GM12878 (cell line): ENCODE measurements around the gene SORT1. TPM values are rescaled to one million over a fixed set of nuclear protein-coding genes. Genes with fewer than 3 reads are reported as not detected.
A peak's percentile ranks its signal among the peaks of the same experiment; 100 is the strongest.

ENCODE experiments used
- BCL11A ChIP-seq: IDR thresholded peaks from 2 replicates; pipeline ENCODE4 v1.6.1; 2011; ENCODE audit warnings: low read depth, low read length
- CBX5 ChIP-seq: sonication (generic); IDR thresholded peaks from 2 replicates; pipeline ENCODE4 v1.6.1; 2016; ENCODE audit warnings: low read depth, moderate library complexity, mild to moderate bottlenecking, inconsistent platforms
- CHD2 ChIP-seq: IDR thresholded peaks from 2 replicates; pipeline ENCODE4 v1.6.1; 2011; ENCODE audit warnings: low read depth, low read length, improper control_type of control experiment, borderline replicate concordance
- CHD4 ChIP-seq: fragments of 200-600 bp; sonication (generic); IDR thresholded peaks from 2 replicates; pipeline ENCODE4 v1.6.1; 2016; ENCODE audit warnings: mild to moderate bottlenecking
- CREB1 ChIP-seq: IDR thresholded peaks from 2 replicates; pipeline ENCODE4 v1.6.1; 2012; ENCODE audit warnings: low read depth, mild to moderate bottlenecking, inconsistent platforms
- EED ChIP-seq: sonication (generic); IDR thresholded peaks from 2 replicates; pipeline ENCODE4 v1.6.1; 2016; ENCODE audit warnings: antibody characterized with exemption, low read depth
- HDAC6 ChIP-seq: fragments of 200-600 bp; sonication (generic); IDR thresholded peaks from one replicate; pipeline ENCODE4 v1.8.0; 2017; ENCODE audit warnings: antibody characterized with exemption; ENCODE audit not compliant: unreplicated experiment
- IKZF2 ChIP-seq, 2 experiments: fragments of 450-650 bp; IDR thresholded peaks; 2 replicates each; pipeline ENCODE4 v1.6.1; 2017; ENCODE audit warnings: mild to moderate bottlenecking in 2 of 2, moderate library complexity in 2 of 2
- JUNB ChIP-seq: IDR thresholded peaks from 2 replicates; pipeline ENCODE4 v1.6.1; 2016; ENCODE audit warnings: antibody characterized with exemption, mild to moderate bottlenecking
- MEF2A ChIP-seq: IDR thresholded peaks from 2 replicates; pipeline ENCODE4 v1.6.1; 2011; ENCODE audit warnings: low read depth, mild to moderate bottlenecking, low read length, moderate library complexity; ENCODE audit not compliant: insufficient read depth
- MTA3 ChIP-seq: IDR thresholded peaks from 2 replicates; pipeline ENCODE4 v1.6.1; 2012; ENCODE audit warnings: low read length, inconsistent platforms, borderline replicate concordance
- NBN ChIP-seq: fragments of 450-650 bp; IDR thresholded peaks from 2 replicates; pipeline ENCODE4 v1.6.1; 2016
- RAD21 ChIP-seq: IDR thresholded peaks from 2 replicates; pipeline ENCODE4 v1.6.1; 2011; ENCODE audit warnings: mild to moderate bottlenecking, low read depth, low read length, moderate library complexity; ENCODE audit not compliant: insufficient read depth
- RCOR1 ChIP-seq: conservative IDR thresholded peaks from 2 replicates; pipeline ENCODE4 v1.6.1; 2012; ENCODE audit warnings: low read depth, low read length, improper control_type of control experiment
- SMC3 ChIP-seq: IDR thresholded peaks from 2 replicates; pipeline ENCODE4 v1.6.1; 2011; ENCODE audit warnings: low read length, improper control_type of control experiment, borderline replicate concordance
- SP1 ChIP-seq: IDR thresholded peaks from one replicate; pipeline ENCODE4 v1.6.1; 2011; ENCODE audit warnings: low read depth, low read length
- STAT1 ChIP-seq: fragments of 450-650 bp; conservative IDR thresholded peaks from 2 replicates; pipeline ENCODE4 v1.6.1; 2014; ENCODE audit warnings: antibody characterized with exemption, mild to moderate bottlenecking
- STAT3 ChIP-seq: IDR thresholded peaks from 2 replicates; pipeline ENCODE4 v1.6.1; 2011; ENCODE audit warnings: low read depth, low read length, improper control_type of control experiment
- TCF12 ChIP-seq: IDR thresholded peaks from 2 replicates; pipeline ENCODE4 v1.6.1; 2011; ENCODE audit warnings: low read depth, mild to moderate bottlenecking, low read length
- polyA plus RNA-seq, 11 experiments: library from polyadenylated mRNA; depleted of rRNA in 4 of 11; unstranded in 6 of 11; stranded (reverse) in 5 of 11; fragments of >200 nt; fragmentation: Nextera tagmentation in 4 of 11; fragmentation: Illumina TruSeq in 1 of 11; extraction: Ambion mirVana in 4 of 11; extraction: Trizol in 1 of 11; gene quantifications; 1 replicate in 1 of 11; 2 replicates in 10 of 11; pipeline versions ENCODE4 v1.2.1 to v1.2.3, GENCODE V29; 2011 to 2016; ENCODE audit warnings: inconsistent platforms in 2 of 11, missing spikeins in 2 of 11, low read depth in 1 of 11
- total RNA-seq, 4 experiments: library from RNA; depleted of rRNA in 3 of 4; stranded (reverse); fragments of >200 nt in 3 of 4; fragmentation: Illumina TruSeq in 1 of 4; extraction: Trizol in 1 of 4; gene quantifications; 2 replicates each; pipeline versions ENCODE4 v1.2.1 to v1.2.3, GENCODE V29; 2013 to 2021
- TF ChIP-seq, protein P1 (sequence below): fragments of 450-650 bp; formaldehyde crosslinking; IDR thresholded peaks from 2 replicates; pipeline ENCODE4 v1.4.0; 2020; ENCODE audit warnings: mild to moderate bottlenecking, moderate library complexity
- TF ChIP-seq, protein P2 (sequence below), 3 experiments: IDR thresholded peaks in 2 of 3; conservative IDR thresholded peaks in 1 of 3; 2 replicates each; pipeline ENCODE4 v1.5.1; 2011; ENCODE audit warnings: low read depth in 3 of 3, low read length in 3 of 3, mild to moderate bottlenecking in 3 of 3, control low read depth in 2 of 3, moderate library complexity in 2 of 3, inconsistent platforms in 1 of 3, mixed read lengths in 1 of 3; ENCODE audit not compliant: control insufficient read depth in 2 of 3, insufficient read depth in 1 of 3; ENCODE audit errors: extremely low read depth in 1 of 3
- TF ChIP-seq, protein P3 (sequence below): fragments of 450-650 bp; IDR thresholded peaks from 2 replicates; pipeline ENCODE4 v1.6.1; 2017; ENCODE audit warnings: mild to moderate bottlenecking, moderate library complexity

SORT1 gene
- total and polyA plus RNA-seq, 10 of the 15 experiments (the other 5 are each of a cell fraction or from before 2014, with no cell fraction given) = 0.06 to 1.9 (median 0.33) TPM; not detected in 1

DNA sequence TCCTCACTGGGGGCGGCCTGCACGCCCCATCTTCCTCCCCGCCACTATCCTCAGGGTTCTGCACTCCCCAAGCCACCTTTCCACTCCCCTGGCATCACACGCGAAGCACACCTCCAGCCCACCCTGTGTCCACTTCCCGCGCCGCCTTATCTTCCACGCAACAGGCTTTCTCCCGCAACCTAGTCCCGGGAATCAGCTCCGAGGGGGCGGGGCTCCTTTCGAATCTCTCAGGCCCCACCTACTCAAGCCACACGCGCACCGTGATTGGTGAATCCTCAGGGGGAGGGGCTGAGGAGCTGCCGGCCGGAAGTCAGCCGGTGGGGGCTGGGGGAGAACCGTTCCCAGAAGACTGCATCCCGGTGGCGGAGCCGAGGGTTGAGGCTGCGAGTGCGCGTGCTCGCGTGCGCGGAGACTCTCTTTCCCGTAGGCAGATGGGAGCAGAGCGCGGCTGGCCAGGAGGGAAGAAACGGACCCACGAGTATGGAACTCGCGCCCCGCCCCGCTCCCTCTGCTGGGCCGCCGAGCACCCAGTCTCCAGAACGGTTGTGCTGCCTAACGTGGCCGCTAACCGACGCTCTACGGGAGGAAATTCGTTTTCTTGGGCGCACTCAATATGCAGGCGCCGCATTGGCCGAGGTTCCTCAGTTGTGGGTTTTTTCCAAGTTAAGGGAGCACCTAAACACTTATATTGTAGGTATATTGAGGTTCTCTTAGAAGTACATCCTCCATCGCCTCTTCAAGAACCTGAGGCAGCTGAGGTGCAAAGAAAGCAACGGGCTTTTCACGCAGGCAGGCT, 114.6 kb downstream of the SORT1 start, which contains the start of gene PSRC1 (continued):
- TF ChIP-seq SP1 (peak; percentile 70), RAD21 (peak; percentile 50), RCOR1 (no peak), CHD2 (peak; percentile 78), EED (0 out of 2 replicates have a peak, but pooled peaks have one; percentile 33), STAT3 (no peak), NBN (peak; percentile 73), JUNB (no peak), MEF2A (no peak), IKZF2 (IDR thresholded peaks at IDR 0.05) (peak; percentile 50 to 69; a peak in 3 of 4 replicates), STAT1 (no peak), TCF12 (no peak), MTA3 (no peak), BCL11A (no peak), SMC3 (no peak; the same call in 1 of the 2 replicates), CREB1 (0 out of 2 replicates have a peak, but pooled peaks have one; percentile 57), CHD4 (no peak), HDAC6 (no peak), CBX5 (no peak)
- TF ChIP-seq, protein P1, sequence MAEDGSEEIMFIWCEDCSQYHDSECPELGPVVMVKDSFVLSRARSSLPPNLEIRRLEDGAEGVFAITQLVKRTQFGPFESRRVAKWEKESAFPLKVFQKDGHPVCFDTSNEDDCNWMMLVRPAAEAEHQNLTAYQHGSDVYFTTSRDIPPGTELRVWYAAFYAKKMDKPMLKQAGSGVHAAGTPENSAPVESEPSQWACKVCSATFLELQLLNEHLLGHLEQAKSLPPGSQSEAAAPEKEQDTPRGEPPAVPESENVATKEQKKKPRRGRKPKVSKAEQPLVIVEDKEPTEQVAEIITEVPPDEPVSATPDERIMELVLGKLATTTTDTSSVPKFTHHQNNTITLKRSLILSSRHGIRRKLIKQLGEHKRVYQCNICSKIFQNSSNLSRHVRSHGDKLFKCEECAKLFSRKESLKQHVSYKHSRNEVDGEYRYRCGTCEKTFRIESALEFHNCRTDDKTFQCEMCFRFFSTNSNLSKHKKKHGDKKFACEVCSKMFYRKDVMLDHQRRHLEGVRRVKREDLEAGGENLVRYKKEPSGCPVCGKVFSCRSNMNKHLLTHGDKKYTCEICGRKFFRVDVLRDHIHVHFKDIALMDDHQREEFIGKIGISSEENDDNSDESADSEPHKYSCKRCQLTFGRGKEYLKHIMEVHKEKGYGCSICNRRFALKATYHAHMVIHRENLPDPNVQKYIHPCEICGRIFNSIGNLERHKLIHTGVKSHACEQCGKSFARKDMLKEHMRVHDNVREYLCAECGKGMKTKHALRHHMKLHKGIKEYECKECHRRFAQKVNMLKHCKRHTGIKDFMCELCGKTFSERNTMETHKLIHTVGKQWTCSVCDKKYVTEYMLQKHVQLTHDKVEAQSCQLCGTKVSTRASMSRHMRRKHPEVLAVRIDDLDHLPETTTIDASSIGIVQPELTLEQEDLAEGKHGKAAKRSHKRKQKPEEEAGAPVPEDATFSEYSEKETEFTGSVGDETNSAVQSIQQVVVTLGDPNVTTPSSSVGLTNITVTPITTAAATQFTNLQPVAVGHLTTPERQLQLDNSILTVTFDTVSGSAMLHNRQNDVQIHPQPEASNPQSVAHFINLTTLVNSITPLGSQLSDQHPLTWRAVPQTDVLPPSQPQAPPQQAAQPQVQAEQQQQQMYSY (CRISPR knock-in tag) = no peak
- TF ChIP-seq, protein P2, sequence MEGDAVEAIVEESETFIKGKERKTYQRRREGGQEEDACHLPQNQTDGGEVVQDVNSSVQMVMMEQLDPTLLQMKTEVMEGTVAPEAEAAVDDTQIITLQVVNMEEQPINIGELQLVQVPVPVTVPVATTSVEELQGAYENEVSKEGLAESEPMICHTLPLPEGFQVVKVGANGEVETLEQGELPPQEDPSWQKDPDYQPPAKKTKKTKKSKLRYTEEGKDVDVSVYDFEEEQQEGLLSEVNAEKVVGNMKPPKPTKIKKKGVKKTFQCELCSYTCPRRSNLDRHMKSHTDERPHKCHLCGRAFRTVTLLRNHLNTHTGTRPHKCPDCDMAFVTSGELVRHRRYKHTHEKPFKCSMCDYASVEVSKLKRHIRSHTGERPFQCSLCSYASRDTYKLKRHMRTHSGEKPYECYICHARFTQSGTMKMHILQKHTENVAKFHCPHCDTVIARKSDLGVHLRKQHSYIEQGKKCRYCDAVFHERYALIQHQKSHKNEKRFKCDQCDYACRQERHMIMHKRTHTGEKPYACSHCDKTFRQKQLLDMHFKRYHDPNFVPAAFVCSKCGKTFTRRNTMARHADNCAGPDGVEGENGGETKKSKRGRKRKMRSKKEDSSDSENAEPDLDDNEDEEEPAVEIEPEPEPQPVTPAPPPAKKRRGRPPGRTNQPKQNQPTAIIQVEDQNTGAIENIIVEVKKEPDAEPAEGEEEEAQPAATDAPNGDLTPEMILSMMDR (IDR thresholded peaks at IDR 0.05 in 2 of 3, conservative IDR thresholded peaks at IDR 0.05 in 1 of 3; ENCODE audit: control insufficient read depth in 2 of 3, extremely low read depth in 1 of 3, insufficient read depth in 1 of 3, low read depth in 3 of 3, low read length in 3 of 3) = peak; percentile 51 to 61 (median 55)
- TF ChIP-seq, protein P3, sequence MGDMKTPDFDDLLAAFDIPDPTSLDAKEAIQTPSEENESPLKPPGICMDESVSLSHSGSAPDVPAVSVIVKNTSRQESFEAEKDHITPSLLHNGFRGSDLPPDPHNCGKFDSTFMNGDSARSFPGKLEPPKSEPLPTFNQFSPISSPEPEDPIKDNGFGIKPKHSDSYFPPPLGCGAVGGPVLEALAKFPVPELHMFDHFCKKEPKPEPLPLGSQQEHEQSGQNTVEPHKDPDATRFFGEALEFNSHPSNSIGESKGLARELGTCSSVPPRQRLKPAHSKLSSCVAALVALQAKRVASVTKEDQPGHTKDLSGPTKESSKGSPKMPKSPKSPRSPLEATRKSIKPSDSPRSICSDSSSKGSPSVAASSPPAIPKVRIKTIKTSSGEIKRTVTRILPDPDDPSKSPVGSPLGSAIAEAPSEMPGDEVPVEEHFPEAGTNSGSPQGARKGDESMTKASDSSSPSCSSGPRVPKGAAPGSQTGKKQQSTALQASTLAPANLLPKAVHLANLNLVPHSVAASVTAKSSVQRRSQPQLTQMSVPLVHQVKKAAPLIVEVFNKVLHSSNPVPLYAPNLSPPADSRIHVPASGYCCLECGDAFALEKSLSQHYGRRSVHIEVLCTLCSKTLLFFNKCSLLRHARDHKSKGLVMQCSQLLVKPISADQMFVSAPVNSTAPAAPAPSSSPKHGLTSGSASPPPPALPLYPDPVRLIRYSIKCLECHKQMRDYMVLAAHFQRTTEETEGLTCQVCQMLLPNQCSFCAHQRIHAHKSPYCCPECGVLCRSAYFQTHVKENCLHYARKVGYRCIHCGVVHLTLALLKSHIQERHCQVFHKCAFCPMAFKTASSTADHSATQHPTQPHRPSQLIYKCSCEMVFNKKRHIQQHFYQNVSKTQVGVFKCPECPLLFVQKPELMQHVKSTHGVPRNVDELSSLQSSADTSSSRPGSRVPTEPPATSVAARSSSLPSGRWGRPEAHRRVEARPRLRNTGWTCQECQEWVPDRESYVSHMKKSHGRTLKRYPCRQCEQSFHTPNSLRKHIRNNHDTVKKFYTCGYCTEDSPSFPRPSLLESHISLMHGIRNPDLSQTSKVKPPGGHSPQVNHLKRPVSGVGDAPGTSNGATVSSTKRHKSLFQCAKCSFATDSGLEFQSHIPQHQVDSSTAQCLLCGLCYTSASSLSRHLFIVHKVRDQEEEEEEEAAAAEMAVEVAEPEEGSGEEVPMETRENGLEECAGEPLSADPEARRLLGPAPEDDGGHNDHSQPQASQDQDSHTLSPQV = no peak
